ENCODE results near the gene CD93.

The CD93 gene, protein sequence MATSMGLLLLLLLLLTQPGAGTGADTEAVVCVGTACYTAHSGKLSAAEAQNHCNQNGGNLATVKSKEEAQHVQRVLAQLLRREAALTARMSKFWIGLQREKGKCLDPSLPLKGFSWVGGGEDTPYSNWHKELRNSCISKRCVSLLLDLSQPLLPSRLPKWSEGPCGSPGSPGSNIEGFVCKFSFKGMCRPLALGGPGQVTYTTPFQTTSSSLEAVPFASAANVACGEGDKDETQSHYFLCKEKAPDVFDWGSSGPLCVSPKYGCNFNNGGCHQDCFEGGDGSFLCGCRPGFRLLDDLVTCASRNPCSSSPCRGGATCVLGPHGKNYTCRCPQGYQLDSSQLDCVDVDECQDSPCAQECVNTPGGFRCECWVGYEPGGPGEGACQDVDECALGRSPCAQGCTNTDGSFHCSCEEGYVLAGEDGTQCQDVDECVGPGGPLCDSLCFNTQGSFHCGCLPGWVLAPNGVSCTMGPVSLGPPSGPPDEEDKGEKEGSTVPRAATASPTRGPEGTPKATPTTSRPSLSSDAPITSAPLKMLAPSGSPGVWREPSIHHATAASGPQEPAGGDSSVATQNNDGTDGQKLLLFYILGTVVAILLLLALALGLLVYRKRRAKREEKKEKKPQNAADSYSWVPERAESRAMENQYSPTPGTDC

DNA sequence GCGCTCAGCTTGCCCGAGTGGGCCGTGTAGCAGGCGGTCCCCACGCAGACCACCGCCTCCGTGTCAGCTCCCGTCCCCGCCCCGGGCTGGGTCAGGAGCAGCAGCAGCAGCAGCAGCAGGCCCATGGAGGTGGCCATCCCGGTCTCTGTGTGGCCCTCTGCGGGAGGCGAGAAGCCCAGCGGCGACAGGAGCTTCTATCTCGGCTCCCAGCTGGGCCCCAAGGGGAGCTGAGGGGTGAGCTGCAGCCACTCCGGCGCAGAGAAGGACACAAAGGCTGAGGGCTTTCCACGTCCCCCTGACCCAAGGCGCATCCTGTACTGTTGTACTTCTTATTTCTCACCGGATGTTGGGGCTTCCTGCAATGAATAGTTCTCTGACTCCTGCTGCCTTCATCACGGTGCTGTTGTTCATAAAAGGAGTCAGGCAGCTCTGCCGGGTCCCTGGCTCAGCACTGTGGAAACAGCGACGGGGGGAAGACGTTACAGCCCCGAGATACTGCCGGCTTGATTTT is at the start of gene CD93:
Gene CD93, minus strand, starts transcription at position 269 of the 511 bp plus-strand sequence. Its CDS starts 132 bp downstream, at position 137.
- no peak for DNase-seq

DNA sequence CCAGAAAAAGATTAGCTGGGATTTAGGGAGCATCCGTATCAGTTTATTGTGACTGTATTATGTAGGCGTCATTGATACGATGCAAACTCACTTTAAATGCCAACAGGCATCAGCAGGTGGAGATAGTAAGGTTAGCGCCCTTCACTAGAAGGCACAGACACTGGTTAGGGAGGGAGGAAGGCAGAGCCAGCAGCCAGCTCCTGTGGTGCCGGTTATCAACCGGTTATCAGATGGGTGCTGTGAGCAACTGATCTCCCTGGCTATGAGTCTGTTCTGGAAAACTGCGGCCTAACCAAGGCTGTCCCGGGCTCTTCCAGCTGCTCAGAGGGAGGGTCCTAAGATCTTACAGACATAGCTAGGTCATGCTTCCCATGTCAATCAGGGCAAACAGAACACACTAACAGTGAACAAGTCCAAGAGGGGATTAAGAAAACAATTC is 47.5 kb upstream of the CD93 start:
- no peak for DNase-seq

DNA sequence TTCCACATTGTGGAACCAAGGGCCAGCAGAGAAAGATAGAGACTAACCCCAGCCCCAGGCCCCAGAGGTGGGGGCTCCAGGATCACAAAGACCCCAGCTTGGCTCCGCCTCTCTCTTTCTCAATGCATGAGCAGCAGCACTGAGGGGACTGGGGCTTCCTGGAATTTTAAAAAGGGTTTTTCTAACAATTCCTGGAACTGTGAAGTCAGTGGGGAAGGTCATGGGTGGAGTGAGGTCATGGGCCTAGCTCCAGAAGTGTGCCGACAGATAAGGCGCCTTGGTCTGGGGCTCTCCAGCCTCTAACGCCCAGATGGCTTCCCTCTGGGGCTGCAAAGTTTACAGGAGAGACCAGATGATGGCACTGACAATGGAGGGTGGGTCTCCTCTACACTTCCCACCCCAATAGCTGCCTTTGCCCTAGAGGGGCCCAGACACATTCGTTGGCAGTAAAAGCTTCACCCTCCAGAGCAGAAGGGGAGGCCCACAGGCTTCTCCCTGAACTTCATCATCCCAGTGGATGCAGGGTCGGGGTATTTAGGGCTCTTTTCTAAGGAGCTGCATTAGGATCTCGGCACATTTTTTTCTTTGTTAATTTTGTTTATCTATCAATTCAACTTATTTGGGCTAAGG is 46.9 kb upstream of the CD93 start:
- DNase-seq, result peak; percentile 31

DNA sequence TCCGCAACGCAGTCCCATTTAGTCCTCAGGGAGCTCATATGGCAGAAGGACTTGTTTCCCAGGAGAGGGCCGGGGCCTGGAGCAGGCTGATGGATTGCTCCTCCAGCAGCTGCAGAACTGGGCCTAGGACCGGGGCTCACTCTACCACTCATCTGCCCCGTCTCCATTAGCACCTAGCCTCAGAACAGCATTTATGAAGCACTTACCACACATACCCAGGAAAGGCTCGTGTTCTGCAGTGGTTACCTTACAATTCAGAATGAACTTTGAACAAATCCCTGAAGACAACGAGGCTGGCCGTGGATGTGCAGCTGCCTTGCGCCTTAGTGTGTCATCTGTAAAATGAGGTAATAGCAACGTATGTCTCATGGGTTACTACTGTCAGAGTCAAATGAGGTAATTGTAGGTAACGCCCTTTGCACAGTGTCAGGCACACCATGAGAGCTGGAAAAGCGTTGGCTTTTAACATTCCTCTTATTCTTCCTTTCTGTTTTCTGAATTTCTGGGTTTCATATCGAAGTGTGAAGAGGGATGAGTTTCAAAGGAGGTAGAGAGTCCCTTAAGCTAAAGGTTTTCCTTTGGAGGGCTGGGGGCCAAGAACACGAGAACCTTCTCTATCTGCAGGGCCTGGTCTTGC is 46.3 kb upstream of the CD93 start:
- peak; percentile 47 for DNase-seq

DNA sequence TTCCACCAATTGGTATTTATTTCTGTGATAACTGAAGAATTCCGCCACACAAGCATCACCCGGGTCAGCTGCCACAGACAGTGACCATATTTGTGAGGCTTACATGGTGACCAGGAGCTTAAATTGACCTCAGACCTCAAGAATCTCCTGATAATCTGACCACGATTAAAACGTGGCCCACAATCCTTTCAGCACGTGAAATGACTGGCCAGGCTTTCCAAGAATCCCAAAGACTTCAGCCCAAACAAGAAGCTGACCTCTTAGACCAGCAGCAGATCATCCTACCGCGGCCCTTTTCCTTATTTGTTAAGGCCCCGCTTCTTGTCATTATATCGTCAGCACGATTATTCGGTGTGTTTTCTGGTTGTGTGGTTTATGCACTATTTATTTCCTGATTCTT is 45.6 kb upstream of the CD93 start:
- DNase-seq, result no peak

DNA sequence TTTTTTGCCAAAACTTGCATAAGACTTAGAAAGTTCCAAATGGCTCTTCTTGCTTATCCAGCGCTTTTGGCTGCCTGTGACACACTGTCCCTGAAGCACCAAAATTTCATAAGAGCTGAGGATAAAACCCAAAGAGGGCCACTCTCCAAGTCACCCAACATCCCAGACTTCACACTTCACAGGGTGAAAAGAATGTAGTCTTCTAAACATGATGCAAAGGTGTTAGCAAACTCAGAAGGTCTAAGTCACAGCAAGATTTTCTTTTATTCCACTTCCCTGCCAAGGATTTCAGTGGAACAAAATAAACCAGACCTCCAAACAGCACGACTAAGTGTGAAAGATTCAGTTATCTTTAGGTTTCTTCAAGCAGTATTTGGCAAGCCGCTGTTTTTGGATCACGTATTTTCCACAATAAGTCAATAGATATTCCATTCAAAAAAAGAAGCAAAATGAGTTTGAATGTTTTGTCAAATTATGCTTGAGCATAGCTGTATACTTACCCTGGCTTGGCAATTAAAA is 44.6 kb upstream of the CD93 start:
- DNase-seq, result no peak

DNA sequence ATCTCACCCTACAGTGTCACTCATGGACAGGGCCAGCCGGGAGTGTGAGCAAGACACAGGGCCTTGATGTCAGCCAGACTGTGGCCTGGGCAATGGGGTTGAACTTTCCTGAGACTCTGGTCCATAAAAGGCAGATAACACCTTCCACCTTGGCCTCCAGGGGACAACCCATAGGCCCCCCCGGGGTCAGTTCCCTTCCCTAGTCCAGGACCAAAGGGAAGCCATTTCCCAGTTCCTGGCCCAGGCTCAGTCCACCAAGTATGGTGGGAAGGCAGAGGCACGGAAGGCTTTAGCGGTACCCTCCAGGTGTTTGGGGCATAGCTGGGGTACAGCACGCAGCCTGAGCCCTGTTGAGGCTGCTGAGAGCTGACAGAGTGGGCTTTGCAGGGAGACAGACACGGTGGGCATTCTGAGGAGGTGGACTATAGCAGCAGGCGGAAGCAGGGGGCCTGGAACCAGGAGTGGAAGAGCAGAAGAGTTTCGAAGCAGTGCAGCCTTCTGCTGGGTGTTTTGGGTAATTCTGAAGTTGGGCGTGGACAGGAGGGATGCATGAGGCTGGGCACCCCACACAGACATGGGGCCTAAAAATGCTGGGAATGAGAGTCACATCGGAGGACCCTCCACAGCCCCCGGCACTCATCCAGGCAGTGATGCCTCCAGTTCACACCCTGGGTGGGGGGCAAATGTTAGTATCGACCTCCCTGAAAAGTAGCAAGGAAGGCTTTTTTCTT is 43.9 kb upstream of the CD93 start:
- peak; percentile 50 for DNase-seq

DNA sequence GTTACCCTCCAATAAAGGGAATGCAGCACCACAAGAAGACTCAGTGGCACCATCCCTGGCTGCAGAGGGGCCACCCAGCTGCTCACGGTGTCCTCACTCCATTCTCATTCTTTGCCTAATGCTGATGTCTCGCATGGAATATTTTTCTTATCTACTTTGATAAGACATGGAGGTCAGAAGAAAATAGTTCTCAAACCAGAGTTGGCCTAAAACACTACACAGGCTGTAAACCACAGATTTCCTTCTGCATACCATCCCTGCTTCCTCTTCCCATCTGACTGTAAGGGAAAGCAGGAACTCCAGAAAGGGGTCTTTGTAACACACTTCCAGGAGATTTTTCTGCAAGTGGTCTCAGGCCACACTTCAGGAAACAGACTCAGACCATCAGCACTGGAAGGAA is 43.1 kb upstream of the CD93 start:
- DNase-seq, result no peak

DNA sequence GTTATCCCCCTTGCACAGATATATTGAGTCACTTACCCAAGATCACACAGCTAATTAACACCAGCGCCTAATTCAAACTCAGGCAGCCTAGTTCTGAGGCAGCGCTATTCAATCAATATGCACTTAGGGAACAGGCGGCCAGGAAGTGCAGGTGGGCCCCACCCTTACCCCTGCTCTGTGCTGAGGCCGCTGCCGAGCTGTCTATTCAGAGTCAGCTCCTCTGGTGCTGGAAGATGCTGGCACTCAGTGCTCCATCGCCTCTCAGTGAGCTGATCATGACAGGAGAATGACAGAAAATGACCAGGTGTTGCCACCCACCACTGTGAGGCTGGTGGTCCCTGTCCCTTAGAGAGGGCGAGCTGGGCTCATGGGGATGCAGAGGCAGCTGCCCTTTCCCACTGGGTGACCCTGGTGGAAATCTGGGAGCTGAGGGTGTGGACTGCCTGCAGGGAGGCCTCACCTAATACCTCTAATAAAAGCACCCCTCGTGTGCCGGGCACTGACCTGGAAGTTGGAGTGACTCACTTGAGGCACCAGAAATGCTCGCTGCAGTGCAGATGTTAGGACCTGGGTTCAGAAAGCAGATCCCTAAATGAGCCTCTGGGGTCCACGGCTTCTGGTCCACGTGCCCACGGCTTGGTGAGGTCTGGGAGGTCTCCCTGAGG is 42.5 kb upstream of the CD93 start:
- DNase-seq, result peak; percentile 52

DNA sequence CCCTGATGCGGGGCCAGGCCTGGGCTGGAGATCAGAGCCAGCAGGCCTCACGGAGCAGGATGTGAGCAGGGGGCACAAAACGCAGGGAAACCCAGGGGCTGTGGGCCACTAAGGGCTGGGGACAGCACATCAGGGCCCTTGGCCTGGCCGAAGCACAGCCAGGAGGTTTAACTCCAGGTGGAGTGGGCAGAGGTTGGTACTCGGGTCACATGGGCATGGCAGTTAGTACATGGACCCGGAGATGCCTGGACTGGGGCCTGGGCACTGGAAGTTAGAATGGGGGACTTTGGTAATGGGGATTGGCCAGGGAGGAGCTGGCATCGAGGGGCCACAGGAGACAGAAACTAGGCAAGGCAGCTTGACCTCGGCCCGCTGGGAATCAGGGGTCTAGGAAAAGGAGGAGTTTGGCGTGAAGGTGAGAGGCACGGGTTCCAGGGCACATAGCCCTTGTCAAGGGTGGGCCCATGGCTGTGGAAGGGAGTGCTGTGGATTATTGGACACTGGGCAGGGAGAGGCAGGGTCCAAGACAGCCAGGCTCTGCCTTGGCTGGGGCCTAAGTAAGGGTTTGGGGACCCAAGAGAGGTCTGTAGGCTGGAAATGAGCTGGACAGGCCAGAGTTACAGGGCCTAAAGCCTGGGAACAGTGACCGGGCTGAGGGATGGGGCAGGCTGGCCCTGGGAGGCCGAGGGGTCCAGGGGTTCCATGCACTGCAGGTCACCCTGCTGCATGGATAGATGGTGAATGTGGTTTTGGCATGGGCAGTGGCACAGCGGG is 41.6 kb upstream of the CD93 start:
- peak; percentile 47 for DNase-seq

DNA sequence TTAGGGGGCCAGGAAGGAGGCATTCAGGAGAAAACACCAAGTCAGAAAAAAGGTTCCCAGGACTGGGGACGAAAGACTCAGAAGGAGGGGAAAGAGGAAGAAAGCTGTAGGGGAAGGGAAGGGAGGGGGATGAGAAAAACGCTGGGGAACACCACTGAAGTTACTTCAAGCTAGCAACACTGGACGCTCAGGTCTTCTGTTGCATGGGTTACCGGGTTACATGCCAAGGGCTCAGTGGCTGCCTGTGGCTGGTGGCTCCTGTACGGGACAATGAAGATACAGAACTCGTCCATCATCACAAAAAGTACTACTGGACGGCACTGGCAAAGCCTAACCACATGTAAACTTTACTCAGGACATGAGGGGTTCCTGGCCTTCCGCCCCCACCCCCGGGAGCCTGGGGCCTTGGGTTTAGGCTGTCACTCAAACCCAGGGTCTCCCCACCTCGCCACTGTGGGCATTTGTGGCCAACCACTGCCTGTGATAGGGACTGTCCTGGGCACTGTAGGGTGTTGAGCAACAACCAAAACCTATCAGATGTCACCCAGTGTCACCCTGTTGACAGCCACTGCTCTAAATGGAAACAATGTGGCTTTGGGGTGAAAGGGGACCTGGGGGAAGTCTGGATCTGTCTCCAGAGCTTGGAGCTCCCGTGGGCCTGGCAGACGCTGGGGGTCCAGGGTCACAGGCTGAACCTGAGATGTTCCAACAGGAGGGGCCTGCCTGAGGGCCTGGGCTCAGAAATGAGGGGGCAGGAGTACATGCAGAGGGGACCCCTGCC is 40.3 kb upstream of the CD93 start:
- peak; percentile 55 for DNase-seq

DNA sequence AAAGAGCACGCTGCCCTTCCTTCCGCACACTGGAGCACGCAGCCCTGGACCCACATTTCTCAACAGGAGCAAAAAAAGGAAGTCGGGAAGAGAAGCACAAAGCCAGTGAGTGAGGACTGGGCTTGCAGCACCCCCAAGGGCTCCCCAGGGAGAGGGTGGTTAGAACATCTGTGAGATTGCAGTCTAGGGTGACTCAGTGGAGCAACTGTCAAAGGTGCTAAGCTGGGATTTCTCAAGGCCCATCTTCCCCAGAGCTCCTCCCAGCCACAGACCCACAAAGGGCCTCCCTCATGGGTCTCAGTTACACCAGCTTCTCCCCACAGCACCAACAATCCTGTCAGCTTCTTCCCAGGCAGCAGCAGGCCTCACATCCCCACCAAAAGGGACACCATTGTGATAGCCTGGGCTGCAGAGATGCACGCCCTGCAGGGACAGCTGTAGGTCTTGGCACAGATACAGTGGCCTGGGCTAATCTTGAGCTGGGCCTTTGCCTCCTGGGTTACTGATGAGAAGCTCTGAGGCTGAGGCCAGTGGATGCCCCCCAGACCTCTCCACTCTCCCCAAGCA is 39.6 kb upstream of the CD93 start:
- DNase-seq, result peak; percentile 36

DNA sequence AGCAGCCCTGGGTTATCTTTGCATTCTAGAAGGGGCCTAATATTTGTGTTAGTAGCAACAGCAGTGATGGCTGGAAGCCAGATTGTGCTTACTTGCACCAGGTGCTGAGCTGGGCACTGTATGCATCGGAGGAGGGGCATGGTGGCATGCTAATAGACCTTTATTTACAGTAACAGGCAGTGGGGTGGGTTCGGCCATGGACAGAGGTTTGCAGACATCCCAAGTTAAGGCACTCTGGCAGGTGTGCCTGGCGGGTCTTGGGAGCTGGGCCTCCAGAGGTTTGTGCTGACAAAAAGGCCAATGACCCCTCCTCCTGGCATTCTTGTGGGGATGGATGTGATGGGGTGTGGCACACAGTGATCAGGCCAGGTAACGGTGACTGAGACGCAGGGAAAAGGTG is 39.0 kb upstream of the CD93 start:
- DNase-seq, result peak; percentile 57

DNA sequence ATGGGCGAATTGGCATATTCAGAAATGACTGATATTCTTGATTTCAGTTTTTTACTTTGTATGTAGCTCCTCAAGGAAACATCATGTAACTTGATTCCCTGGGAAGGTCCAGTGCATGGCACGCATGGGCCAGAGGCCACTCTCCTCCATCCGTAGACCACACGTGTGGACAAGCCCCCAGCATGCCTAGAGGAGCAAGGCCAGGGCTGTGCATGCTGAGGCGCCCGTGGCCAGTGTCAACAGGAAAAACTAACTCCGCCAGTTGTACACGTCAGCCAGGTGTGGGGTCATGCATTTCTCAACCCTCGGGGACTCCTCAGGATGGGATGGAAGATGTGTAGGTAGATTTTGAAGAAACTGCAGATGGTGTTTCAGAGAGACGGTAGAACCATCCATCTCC is 37.8 kb upstream of the CD93 start:
- DNase-seq, result peak; percentile 3

DNA sequence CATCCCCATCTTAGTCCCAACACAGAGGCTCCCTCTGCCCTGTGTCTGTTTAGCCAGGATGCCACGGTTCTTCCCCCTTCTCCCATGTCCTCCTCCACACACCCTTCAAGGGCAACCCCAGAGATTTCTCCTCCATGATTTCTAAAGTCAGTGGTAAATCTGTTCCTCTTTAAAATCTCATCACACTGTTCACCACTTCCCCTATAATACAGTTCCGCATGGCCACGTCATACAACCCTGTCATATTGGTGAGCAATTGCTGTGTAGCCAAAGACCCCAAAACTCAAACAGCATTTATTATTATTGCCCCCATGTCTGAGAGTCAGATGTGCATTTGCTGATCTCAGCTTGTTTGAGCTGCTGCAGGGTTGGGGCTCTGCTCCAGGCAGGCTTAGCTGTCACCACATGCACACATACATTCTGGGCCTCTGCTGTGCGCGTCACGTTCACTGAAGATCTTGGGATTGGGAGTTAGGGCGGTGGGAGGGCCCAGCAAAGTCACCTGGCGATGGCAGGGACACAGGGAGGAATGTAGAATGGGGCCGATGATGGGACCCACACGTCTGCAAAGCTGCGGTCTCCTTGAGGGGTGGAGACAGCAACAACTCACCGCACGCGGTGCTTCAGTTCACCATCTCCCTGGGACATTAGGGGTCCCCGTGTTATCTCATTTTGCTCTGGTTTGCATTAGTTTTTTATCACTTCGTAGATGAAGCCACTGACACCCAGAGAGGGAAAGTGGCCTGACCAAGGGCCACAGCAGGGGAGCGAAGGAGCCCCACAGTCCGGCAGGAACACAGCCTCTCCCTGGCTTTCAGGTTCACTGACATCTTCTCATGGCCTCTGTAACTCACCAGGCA is 36.9 kb upstream of the CD93 start:
- peak; percentile 61 for DNase-seq

DNA sequence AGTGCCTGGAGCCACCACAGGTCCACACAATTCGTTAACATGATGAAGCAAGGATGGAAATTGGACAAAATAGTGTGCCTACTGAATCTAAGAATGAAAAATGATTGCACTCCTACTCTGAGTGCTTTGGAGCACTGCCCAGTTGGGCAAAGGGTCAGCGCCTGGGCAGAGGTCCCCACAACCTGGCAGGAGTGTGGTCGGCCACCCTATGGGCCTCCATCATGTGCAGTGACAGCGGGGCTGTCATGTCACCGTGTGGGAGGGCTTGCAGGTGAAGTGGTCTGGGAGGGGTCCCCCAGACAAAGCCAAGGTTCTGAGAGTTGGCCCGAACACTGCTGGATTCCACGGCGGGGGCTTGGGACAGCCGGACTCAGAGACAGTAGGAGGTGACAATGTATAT is 36.2 kb upstream of the CD93 start:
- peak; percentile 19 for DNase-seq

DNA sequence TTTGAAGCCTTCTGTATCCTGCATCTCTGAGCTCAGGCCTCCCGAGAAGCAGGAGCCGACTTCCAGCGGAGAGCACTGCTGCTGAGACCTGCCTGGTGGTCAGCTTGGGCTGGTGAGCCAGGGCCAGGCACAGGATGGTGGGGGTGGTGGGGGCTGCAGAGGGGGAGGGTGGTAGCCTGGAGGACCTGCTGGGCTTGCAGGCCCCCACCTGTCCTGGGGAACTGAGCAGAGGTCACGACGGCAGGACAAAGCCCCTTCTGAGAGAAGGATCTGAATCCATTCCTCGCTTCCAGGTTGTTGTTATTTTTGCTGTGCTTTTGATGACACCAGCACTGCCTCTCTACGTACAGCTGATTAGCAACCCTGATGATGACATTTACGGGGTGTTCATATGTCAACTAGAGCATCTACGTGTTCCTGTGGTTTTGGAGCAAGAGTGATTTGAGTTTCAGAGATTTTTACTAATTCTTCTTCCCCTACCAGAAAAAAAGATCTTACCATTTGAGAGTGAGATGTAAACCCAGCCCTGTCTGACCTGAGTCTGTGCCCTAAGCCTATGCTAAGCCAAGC is 35.7 kb upstream of the CD93 start:
- peak; percentile 19 for DNase-seq

Measured in activated effector memory CD4-positive, alpha-beta T cell treated with anti-CD3 and anti-CD28 coated beads, Interleukin-2, amount 50 U/mL, for 16 hours (primary cell).